Kidney tubule cell (primary cell): Measurements from ENCODE around the gene KRTDAP.

Experiments used
- DNase-seq: peaks from one replicate; pipeline ENCODE4 v3.0.0-alpha.2; 2018; ENCODE audit warnings: low spot score

Gene KRTDAP

GRCh38 chr19:35490364-35490763 is at the start of gene KRTDAP:
Gene KRTDAP (minus strand): TSS chr19:35490464. CDS start chr19:35490442, 22 bp downstream.
- DNase-seq, result no peak

DNA sequence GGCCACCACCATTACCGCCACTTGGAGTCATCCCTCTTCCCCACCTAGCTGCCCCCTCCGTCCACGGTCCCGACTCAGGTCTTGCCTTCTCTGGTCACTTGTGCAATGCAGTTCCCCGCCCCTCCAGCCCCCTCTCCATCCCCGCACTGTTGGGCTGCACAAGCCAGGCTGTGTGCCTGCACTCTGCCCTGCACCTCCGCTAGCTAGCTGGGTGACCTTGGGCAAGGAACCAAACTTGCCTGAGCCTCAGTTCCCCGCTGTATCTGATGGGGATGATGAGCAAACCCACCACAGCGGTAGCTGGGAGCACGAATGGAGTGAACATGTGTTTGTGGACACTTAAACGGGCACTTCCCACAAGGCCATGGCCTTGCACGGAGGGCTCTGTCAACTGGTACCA is 49.6 kb upstream of the KRTDAP start:
- no peak for DNase-seq

DNA sequence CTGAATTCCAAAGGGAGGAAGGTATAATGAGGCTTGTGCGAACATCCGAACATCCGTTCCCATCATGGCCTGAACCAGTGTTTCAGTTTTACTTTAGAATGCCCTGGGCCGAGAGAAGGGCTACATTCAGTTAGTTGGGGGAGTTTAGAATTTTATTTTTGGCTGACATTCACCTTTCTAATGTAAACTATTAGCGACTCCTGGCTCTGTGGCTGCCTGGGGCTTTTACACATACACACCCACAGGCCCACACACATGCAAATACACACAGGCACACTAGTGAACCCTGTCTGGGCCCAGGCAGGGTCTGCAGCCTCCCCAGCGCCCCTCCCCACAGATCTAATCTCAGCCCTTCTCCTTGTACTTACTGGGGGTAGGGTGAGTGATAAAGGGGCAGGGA is 49.0 kb upstream of the KRTDAP start:
- no peak for DNase-seq

DNA sequence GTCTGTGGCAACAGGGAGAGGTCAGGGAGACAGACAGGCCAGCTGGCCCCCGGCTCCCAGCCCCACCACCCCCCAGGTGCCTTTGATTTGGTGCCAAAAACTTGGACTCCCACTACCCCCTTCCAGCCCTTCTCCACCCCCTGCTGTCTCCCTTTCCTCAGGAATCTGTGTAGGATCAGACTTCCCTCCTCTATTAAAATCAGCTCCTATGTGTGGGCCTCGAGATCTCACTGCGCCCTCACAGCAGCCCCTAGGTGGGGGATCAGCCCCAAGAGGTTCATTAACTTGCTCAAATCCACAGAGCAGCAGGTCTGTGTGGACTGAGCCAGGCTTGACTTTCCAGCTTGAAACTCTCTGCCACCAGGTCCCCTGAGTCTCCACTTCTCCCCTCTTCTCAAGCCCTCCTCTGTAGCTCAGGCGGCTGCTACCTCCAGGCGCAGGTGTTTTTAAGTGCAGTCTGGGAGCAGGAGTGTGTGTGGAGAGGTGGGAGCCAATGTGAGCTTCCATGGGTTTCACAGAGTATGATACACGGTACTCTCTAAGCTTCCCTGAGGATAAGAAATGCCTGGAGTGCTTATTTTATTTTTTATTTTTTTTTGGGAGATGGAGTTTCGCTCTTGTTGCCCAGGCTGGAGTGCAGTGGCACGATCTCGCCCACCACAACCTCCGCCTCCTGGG is 44.7 kb upstream of the KRTDAP start:
- no peak for DNase-seq

- DNase-seq, result peak; percentile 51
Measured at GRCh38 chr19:35533822-35534392, 43.6 kb upstream of the KRTDAP start.

DNA sequence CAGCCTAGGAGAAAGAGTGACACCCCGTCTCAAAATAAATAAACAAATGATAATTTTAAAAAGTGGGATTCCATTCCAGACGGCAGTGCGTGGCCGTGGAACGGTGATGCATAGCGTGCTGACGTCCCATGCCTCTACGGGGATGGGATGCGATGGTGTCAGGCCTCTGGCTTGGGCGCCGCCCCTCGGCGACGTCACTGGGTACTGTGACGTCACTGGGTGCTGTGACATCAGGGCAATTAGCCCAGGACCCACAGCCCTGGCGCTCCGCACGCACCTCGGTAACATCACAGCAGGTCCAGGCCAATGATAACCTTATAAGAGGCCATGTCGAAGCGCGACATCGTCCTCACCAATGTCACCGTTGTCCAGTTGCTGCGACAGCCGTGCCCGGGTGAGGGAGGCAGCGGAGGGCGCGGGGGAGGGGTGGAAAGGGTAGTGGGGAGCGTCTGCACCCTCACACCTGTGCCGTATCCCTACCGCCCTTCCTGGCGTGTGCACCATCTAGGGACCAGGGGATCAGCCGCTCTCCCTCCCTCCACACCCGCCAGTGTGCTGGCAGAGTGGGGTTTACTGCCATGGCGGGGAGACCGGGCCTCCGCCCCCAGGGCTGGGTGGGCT is 43.0 kb upstream of the KRTDAP start, which contains the start of gene GAPDHS:
GAPDHS (plus strand) TSS at position 256 of the 621 bp plus-strand sequence; CDS start at position 328, 72 bp downstream.
- DNase-seq, result no peak

DNA sequence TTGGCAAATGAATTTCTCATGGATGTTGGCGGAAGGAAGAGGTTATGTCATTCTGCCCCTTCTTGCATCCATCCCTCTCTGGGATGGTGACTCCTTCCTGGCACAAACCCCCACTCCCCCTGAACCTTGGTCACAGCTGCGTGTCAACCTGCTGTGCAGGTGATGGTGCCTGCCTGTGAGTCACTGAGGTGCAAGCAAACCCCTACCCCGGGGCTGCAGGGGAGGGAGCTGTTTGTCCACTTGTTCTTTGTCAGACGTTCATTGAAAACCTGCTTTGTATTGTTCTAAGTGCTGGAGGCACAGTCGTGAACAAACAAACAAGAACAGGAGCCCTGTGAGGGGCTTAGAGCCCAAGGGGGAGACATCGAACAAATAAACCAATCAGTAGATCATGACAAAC is 41.0 kb upstream of the KRTDAP start:
- DNase-seq, result peak; percentile 48

GRCh38 chr19:35529241-35530218 is 39.3 kb upstream of the KRTDAP start:
- DNase-seq, result no peak

GRCh38 chr19:35528218-35529038 is 38.2 kb upstream of the KRTDAP start, which contains the start of gene SBSN:
Gene SBSN (minus strand): TSS chr19:35528311. CDS start chr19:35528281, 30 bp downstream.
- DNase-seq, result peak; percentile 58

DNA sequence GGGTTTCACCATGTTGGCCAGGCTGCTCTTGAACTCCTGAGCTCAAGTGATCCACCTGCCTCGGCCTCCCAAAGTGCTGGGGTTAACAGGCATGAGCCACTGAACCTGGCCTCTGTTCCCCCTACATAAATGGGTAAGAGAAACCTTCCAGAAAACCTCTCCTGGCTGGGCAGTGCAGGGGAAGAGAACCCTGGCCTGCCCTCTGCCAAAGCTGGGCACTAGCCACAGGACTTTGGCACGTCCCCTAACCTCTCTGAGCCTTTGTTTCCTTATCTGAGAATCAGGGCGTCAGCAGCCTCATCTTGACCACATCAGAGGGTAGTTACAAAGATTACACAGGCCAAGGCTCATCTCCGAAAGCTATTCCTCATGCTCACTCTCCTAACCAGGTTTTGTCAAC is 35.6 kb upstream of the KRTDAP start:
- DNase-seq, result no peak

GRCh38 chr19:35524181-35524837 is 34.0 kb upstream of the KRTDAP start:
- DNase-seq, result no peak

- no peak for DNase-seq
Measured at GRCh38 chr19:35522745-35523327, 32.6 kb upstream of the KRTDAP start.

DNA sequence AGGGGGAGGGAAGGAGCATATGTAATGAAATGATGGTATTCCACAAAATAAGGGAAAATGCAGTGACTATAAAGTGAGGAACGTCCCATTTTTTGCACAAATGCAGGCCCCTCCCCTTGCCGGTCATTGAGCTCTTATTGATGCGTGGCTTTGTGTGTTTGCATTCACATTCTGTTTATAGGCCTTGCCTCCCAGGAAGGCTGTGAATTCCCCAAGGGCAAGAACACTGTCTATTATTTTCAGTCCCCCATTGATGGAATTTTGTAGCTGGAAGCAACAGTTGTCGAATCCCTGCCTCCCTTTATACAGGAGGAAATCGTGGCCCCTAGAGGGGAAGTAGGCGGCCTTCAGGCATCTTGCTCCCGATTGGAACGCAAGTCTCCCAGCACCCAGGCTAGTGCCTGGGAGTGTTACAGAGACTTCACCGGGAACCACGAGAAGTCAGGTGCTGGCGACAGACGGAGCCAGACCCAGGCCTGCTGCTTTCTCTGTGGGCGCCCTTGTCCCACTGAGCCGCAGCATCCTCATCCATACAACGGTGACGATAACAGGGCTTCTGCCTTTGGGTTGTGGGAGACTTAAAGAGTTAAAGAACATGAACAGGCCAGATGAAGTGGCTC is 31.0 kb upstream of the KRTDAP start:
- DNase-seq, result no peak

- DNase-seq, result no peak
Measured at GRCh38 chr19:35519291-35519690, 29.0 kb upstream of the KRTDAP start.

GRCh38 chr19:35518313-35518712 is 28.0 kb upstream of the KRTDAP start:
- DNase-seq, result peak; percentile 87

- DNase-seq, result no peak
Measured at GRCh38 chr19:35517342-35517741, 27.1 kb upstream of the KRTDAP start.

- DNase-seq, result no peak
Measured at GRCh38 chr19:35516310-35516709, 26.0 kb upstream of the KRTDAP start.

DNA sequence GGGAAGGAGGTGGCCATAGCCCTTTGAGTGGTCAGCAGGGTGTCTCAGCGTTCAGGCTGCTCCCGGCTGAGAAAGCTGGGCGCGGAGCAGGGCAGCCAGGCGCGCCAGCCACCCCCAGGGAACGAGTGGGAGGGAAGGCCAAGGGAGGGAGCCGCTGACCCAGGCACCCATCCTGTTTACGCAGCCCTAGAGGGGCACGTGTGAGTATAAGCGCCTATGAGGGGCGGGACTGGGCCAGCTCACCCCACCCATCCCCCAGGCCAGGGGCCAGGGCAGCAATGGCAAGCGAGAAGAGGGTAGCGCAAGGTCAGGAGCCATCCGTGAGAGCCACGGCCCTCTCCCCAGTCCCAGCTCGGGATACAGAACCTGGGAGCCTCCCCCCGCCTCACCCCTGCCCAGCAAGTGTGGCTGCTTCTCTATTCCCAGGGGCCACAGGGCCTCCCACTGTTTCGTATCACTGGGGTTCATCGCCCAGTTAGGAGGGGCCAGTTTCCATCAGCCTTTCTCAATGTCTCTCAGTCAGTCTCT is 24.1 kb upstream of the KRTDAP start:
- DNase-seq, result peak; percentile 20

- DNase-seq, result peak; percentile 57
Measured at GRCh38 chr19:35513628-35514281, 23.5 kb upstream of the KRTDAP start, which contains the start of gene DMKN. Gene DMKN (minus strand): TSS chr19:35513649. CDS start chr19:35513475, 174 bp downstream.
